ENCODE measurements around the gene RPL36AL.

Gene RPL36AL

GRCh38 chr14:49579841-49580240, 40.6 kb downstream of the RPL36AL start:
- no peak for DNase-seq

DNA sequence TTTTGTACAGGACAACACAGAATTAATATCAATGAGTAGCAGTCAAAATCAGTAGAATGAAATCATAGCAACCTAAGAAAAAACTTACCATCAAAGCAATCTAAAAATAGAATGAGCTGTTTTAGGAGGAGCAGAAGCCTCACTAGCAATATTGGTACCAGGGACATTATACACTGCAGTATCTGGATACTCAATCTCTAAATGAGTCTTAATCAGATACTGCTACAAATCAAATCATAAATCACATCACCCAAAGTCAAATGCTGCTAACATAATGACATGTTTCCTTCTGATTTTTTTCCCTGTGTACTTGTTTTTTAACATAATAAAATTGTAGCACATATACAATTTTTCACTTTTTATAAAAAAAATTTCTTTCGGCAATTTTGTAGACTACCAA, 42.3 kb downstream of the RPL36AL start:
- DNase-seq: no peak

DNA sequence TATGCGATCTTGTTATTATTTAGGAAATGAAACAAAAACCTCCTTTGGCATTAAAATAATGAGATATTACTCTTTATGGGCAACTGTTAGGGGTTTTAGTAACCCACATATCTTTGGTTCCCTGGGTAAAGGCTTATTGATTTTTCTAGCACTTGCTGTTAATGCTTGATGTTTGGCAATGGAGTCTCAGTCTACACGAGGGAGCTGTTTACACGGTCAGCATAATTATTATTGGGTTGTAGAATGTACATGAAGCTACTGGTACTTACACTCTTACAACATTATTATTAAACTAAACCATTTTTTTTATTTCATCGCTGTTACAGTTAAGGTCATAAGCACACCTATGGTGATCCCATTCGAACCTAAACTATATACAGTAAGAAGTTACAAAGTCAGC, 46.4 kb downstream of the RPL36AL start:
- DNase-seq: no peak

- no peak for DNase-seq
Observed at GRCh38 chr14:49569281-49569680, 51.1 kb downstream of the RPL36AL start.

Data from activated CD8-positive, alpha-beta memory T cell treated with anti-CD3 and anti-CD28 coated beads, Interleukin-2, amount 50 U/mL, for 48 hours (primary cell).